ENCODE results near the gene CRACR2B.
A peak's percentile ranks its signal among the peaks of the same experiment; 100 is the strongest.

The CRACR2B gene

GRCh38 chr11:843818-844692 is 16.3 kb downstream of the CRACR2B start:
- H3K27ac Mint-ChIP-seq, result peak overlapping the region; percentile 67

GRCh38 chr11:844693-845644 is 17.2 kb downstream of the CRACR2B start:
- no peaks in the 10 kb centered on the region for H3K27me3 Mint-ChIP-seq
- peaks cover 10% of the 10 kb centered on the region for H3K36me3 Mint-ChIP-seq (ENCODE audit: low read depth)
- no peaks in the 10 kb centered on the region for H3K9me3 Mint-ChIP-seq
- peaks cover 35% of the 10 kb centered on the region for H3K4me1 Mint-ChIP-seq (ENCODE audit: low read depth)
- H3K27ac Mint-ChIP-seq, result no peak overlapping the region
- H3K4me3 Mint-ChIP-seq, result no peak overlapping the region

More at GRCh38 chr11:843818-844692, 16.3 kb downstream of the CRACR2B start:
- Mint-ChIP-seq H3K9me3 (no peaks in the 10 kb centered on the region), H3K27me3 (no peaks in the 10 kb centered on the region), H3K4me1 (ENCODE audit: low read depth) (peaks cover 36% of the 10 kb centered on the region), H3K4me3 (peak overlapping the region; percentile 76), H3K36me3 (ENCODE audit: low read depth) (peaks cover 14% of the 10 kb centered on the region)

- Mint-ChIP-seq H3K9me3 (no peaks in the 10 kb centered on the region), H3K27me3 (no peaks in the 10 kb centered on the region), H3K4me1 (ENCODE audit: low read depth) (peaks cover 25% of the 10 kb centered on the region), H3K27ac (no peak overlapping the region), H3K4me3 (no peak overlapping the region), H3K36me3 (ENCODE audit: low read depth) (no peaks in the 10 kb centered on the region)
These were observed 18.3 kb downstream of the CRACR2B start for GRCh38 chr11:845872-846495.

GRCh38 chr11:846496-847098 is 18.9 kb downstream of the CRACR2B start:
- H3K27me3 Mint-ChIP-seq, result no peaks in the 10 kb centered on the region

GRCh38 chr11:847876-848275 is 20.2 kb downstream of the CRACR2B start:
- Mint-ChIP-seq H3K4me1 (ENCODE audit: low read depth) (peaks cover 19% of the 10 kb centered on the region), H3K27me3 (no peaks in the 10 kb centered on the region), H3K4me3 (no peak overlapping the region), H3K27ac (no peak overlapping the region), H3K9me3 (no peaks in the 10 kb centered on the region), H3K36me3 (ENCODE audit: low read depth) (no peaks in the 10 kb centered on the region)

More at GRCh38 chr11:846496-847098, 18.9 kb downstream of the CRACR2B start:
- H3K36me3 Mint-ChIP-seq (ENCODE audit: low read depth), result no peaks in the 10 kb centered on the region
- no peak overlapping the region for H3K27ac Mint-ChIP-seq
- H3K9me3 Mint-ChIP-seq, result no peaks in the 10 kb centered on the region
- H3K4me1 Mint-ChIP-seq (ENCODE audit: low read depth), result peaks cover 19% of the 10 kb centered on the region
- H3K4me3 Mint-ChIP-seq, result no peak overlapping the region

GRCh38 chr11:848380-848931 is 20.7 kb downstream of the CRACR2B start:
- H3K4me3 Mint-ChIP-seq, result peak overlapping the region; percentile 37
- no peaks in the 10 kb centered on the region for H3K36me3 Mint-ChIP-seq (ENCODE audit: low read depth)
- H3K4me1 Mint-ChIP-seq (ENCODE audit: low read depth), result peaks cover 17% of the 10 kb centered on the region
- no peaks in the 10 kb centered on the region for H3K27me3 Mint-ChIP-seq
- H3K9me3 Mint-ChIP-seq, result no peaks in the 10 kb centered on the region
- no peak overlapping the region for H3K27ac Mint-ChIP-seq

- H3K36me3 Mint-ChIP-seq (ENCODE audit: low read depth), result no peaks in the 10 kb centered on the region
- no peak overlapping the region for H3K27ac Mint-ChIP-seq
- peaks cover 10% of the 10 kb centered on the region for H3K4me1 Mint-ChIP-seq (ENCODE audit: low read depth)
- no peaks in the 10 kb centered on the region for H3K27me3 Mint-ChIP-seq
- no peaks in the 10 kb centered on the region for H3K9me3 Mint-ChIP-seq
- H3K4me3 Mint-ChIP-seq, result peak overlapping the region; percentile 63
These were observed 21.5 kb downstream of the CRACR2B start for GRCh38 chr11:849104-849824.

- H3K4me3 Mint-ChIP-seq, result peak overlapping the region; percentile 53
- no peaks in the 10 kb centered on the region for H3K36me3 Mint-ChIP-seq (ENCODE audit: low read depth)
- no peak overlapping the region for H3K27ac Mint-ChIP-seq
- H3K9me3 Mint-ChIP-seq, result no peaks in the 10 kb centered on the region
- peaks cover 5% of the 10 kb centered on the region for H3K4me1 Mint-ChIP-seq (ENCODE audit: low read depth)
- no peaks in the 10 kb centered on the region for H3K27me3 Mint-ChIP-seq
These were observed 22.4 kb downstream of the CRACR2B start for GRCh38 chr11:849951-850774.

GRCh38 chr11:850775-851763 is 23.4 kb downstream of the CRACR2B start:
- H3K27ac Mint-ChIP-seq, result no peak overlapping the region
- no peaks in the 10 kb centered on the region for H3K36me3 Mint-ChIP-seq (ENCODE audit: low read depth)
- peaks cover 5% of the 10 kb centered on the region for H3K4me1 Mint-ChIP-seq (ENCODE audit: low read depth)
- no peaks in the 10 kb centered on the region for H3K9me3 Mint-ChIP-seq
- H3K4me3 Mint-ChIP-seq, result no peak overlapping the region
- no peaks in the 10 kb centered on the region for H3K27me3 Mint-ChIP-seq

- Mint-ChIP-seq H3K27me3 (no peaks in the 10 kb centered on the region), H3K9me3 (no peaks in the 10 kb centered on the region), H3K4me1 (ENCODE audit: low read depth) (peaks cover 8% of the 10 kb centered on the region), H3K36me3 (ENCODE audit: low read depth) (no peaks in the 10 kb centered on the region), H3K4me3 (no peak overlapping the region), H3K27ac (no peak overlapping the region)
These were observed 25.0 kb downstream of the CRACR2B start for GRCh38 chr11:852762-853161.

GRCh38 chr11:853682-854448 is 26.1 kb downstream of the CRACR2B start:
- no peaks in the 10 kb centered on the region for H3K9me3 Mint-ChIP-seq
- H3K4me3 Mint-ChIP-seq, result no peak overlapping the region
- peaks cover 4% of the 10 kb centered on the region for H3K4me1 Mint-ChIP-seq (ENCODE audit: low read depth)
- no peaks in the 10 kb centered on the region for H3K36me3 Mint-ChIP-seq (ENCODE audit: low read depth)
- no peak overlapping the region for H3K27ac Mint-ChIP-seq
- H3K27me3 Mint-ChIP-seq, result no peaks in the 10 kb centered on the region

Measured in stimulated activated naive CD8-positive, alpha-beta T cell treated with anti-CD3 and anti-CD28 coated beads, Interleukin-15, Interleukin-2, amounts not matched to agents 100 ng/mL and 50 ng/mL, for 24 hours (primary cell).